Measurements from ENCODE around the gene PRKCZ. TPM values are rescaled to one million over a fixed set of nuclear protein-coding genes. Genes with fewer than 3 reads are reported as not detected.

The PRKCZ gene
- total RNA-seq, 1 experiment from 2014 or later: 45.9 TPM

DNA sequence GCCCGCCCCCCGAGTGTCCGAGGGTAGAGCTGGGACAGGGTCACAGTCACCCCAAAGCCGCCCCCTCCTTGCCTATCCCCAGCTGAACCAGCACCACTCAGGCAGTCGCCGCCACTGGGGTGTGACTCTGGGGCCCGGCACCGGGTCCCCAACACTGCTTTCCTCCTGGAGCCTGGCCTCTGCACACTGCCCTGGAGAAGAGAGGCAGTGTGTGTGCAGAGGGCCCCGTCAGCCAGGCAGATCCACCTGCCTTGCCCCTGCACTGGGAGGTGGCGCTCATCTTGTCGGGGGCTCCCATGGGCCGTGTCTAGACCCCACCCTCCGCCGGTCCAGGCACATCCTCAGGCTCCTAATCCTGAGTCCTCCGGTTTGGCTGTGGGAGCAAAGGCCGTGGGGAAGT, 128.7 kb downstream of the PRKCZ start:
- H3K27me3 ChIP-seq (replicated peaks; ENCODE audit: control insufficient read depth, insufficient read depth, low read length): no peaks in the 10 kb centered on the region
- no peaks in the 10 kb centered on the region; the same call in 1 of the 2 replicates for H3K36me3 ChIP-seq (ENCODE audit: control insufficient read depth, insufficient read depth, low read length)
- no peak overlapping the region for H3K4me3 ChIP-seq (ENCODE audit: low read depth, low read length)
- no peak overlapping the region for H3K27ac Mint-ChIP-seq (ENCODE audit: unreplicated experiment)
- no peak overlapping the region for H3K4me3 Mint-ChIP-seq (ENCODE audit: unreplicated experiment)
- no peaks in the 10 kb centered on the region for H3K27me3 Mint-ChIP-seq (ENCODE audit: insufficient read depth, unreplicated experiment)
- CTCF ChIA-PET: no interaction called here
- no peaks in the 10 kb centered on the region for H3K4me1 ChIP-seq
- no peak for DNase-seq
- H3K36me3 Mint-ChIP-seq (ENCODE audit: insufficient read depth, unreplicated experiment): peaks cover 34% of the 10 kb centered on the region
- no peaks in the 10 kb centered on the region for H3K9me3 ChIP-seq
- H3K9me3 Mint-ChIP-seq (ENCODE audit: unreplicated experiment): no peaks in the 10 kb centered on the region
- TF ChIP-seq, protein P1, sequence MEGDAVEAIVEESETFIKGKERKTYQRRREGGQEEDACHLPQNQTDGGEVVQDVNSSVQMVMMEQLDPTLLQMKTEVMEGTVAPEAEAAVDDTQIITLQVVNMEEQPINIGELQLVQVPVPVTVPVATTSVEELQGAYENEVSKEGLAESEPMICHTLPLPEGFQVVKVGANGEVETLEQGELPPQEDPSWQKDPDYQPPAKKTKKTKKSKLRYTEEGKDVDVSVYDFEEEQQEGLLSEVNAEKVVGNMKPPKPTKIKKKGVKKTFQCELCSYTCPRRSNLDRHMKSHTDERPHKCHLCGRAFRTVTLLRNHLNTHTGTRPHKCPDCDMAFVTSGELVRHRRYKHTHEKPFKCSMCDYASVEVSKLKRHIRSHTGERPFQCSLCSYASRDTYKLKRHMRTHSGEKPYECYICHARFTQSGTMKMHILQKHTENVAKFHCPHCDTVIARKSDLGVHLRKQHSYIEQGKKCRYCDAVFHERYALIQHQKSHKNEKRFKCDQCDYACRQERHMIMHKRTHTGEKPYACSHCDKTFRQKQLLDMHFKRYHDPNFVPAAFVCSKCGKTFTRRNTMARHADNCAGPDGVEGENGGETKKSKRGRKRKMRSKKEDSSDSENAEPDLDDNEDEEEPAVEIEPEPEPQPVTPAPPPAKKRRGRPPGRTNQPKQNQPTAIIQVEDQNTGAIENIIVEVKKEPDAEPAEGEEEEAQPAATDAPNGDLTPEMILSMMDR (IDR thresholded peaks at IDR 0.05; ENCODE audit: insufficient read depth in 1 of 2, low read depth in 1 of 2, low read length in 1 of 2, severe bottlenecking in 1 of 2, unreplicated experiment in 1 of 2): no peak
- no TSS peak for BruUV-seq (replicated peaks)
- H3K4me1 Mint-ChIP-seq (ENCODE audit: low read depth, unreplicated experiment): no peaks in the 10 kb centered on the region
- POLR2A ChIA-PET: no interaction called here
- intact Hi-C loops (cut with micrococcal nuclease; ENCODE audit: unreplicated experiment): no loop called here

GRCh38 chr1:2179283-2180013, 129.2 kb downstream of the PRKCZ start:
- Histone ChIP-seq H3K36me3 (ENCODE audit: control insufficient read depth, insufficient read depth, low read length) (no peaks in the 10 kb centered on the region; the same call in 1 of the 2 replicates), H3K4me1 (no peaks in the 10 kb centered on the region), H3K9me3 (no peaks in the 10 kb centered on the region), H3K27me3 (replicated peaks; ENCODE audit: control insufficient read depth, insufficient read depth, low read length) (no peaks in the 10 kb centered on the region), H3K4me3 (ENCODE audit: low read depth, low read length) (no peak overlapping the region)
- intact Hi-C loops (cut with micrococcal nuclease; ENCODE audit: unreplicated experiment): no loop called here
- Mint-ChIP-seq H3K4me1 (ENCODE audit: low read depth, unreplicated experiment) (no peaks in the 10 kb centered on the region), H3K27me3 (ENCODE audit: insufficient read depth, unreplicated experiment) (no peaks in the 10 kb centered on the region), H3K9me3 (ENCODE audit: unreplicated experiment) (no peaks in the 10 kb centered on the region), H3K4me3 (ENCODE audit: unreplicated experiment) (no peak overlapping the region), H3K36me3 (ENCODE audit: insufficient read depth, unreplicated experiment) (peaks cover 29% of the 10 kb centered on the region), H3K27ac (ENCODE audit: unreplicated experiment) (peak overlapping the region; percentile 64)
- TF ChIP-seq, protein P1 (IDR thresholded peaks at IDR 0.05; ENCODE audit: insufficient read depth in 1 of 2, low read depth in 1 of 2, low read length in 1 of 2, severe bottlenecking in 1 of 2, unreplicated experiment in 1 of 2): no peak
- ChIA-PET POLR2A (no interaction called here), CTCF (no interaction called here)
- no TSS peak for BruUV-seq (replicated peaks)
- DNase-seq: no peak

GRCh38 chr1:2180297-2181245, 130.4 kb downstream of the PRKCZ start:
- intact Hi-C loops (cut with micrococcal nuclease; ENCODE audit: unreplicated experiment): no loop called here
- no TSS peak for BruUV-seq (replicated peaks)
- no peak overlapping the region for H3K27ac Mint-ChIP-seq (ENCODE audit: unreplicated experiment)

More at GRCh38 chr1:2180297-2181245, 130.4 kb downstream of the PRKCZ start:
- Mint-ChIP-seq H3K36me3 (ENCODE audit: insufficient read depth, unreplicated experiment) (peaks cover 40% of the 10 kb centered on the region), H3K4me1 (ENCODE audit: low read depth, unreplicated experiment) (no peaks in the 10 kb centered on the region), H3K4me3 (ENCODE audit: unreplicated experiment) (no peak overlapping the region), H3K27me3 (ENCODE audit: insufficient read depth, unreplicated experiment) (no peaks in the 10 kb centered on the region), H3K9me3 (ENCODE audit: unreplicated experiment) (no peaks in the 10 kb centered on the region)
- no peaks in the 10 kb centered on the region for H3K9me3 ChIP-seq
- TF ChIP-seq, protein P1 (IDR thresholded peaks at IDR 0.05; ENCODE audit: insufficient read depth in 1 of 2, low read depth in 1 of 2, low read length in 1 of 2, severe bottlenecking in 1 of 2, unreplicated experiment in 1 of 2): no peak
- no peaks in the 10 kb centered on the region for H3K4me1 ChIP-seq
- ChIA-PET CTCF (no interaction called here), POLR2A (no interaction called here)
- no peaks in the 10 kb centered on the region for H3K27me3 ChIP-seq (replicated peaks; ENCODE audit: control insufficient read depth, insufficient read depth, low read length)
- no peaks in the 10 kb centered on the region for H3K36me3 ChIP-seq (ENCODE audit: control insufficient read depth, insufficient read depth, low read length)
- DNase-seq: no peak
- no peak overlapping the region for H3K4me3 ChIP-seq (ENCODE audit: low read depth, low read length)
